Mucosa of stomach (tissue), 1 donor: ENCODE measurements around the gene MTMR1.
A peak's percentile ranks its signal among the peaks of the same experiment; 100 is the strongest.

ENCODE experiments used
- H3K27me3 ChIP-seq: one replicate; pipeline ENCODE4 v1.7.0; 2013; ENCODE audit warnings: mild to moderate bottlenecking, low read length; ENCODE audit not compliant: control insufficient read depth, insufficient read depth
- H3K36me3 ChIP-seq: one replicate; pipeline ENCODE4 v1.7.0; 2013; ENCODE audit warnings: low read length; ENCODE audit not compliant: control insufficient read depth, insufficient read depth
- H3K4me1 ChIP-seq: one replicate; pipeline ENCODE4 v1.7.0; 2013; ENCODE audit warnings: mild to moderate bottlenecking, low read length; ENCODE audit not compliant: control insufficient read depth, insufficient read depth
- H3K4me3 ChIP-seq: one replicate; pipeline ENCODE4 v1.7.0; 2013; ENCODE audit warnings: low read length
- H3K9ac ChIP-seq: one replicate; pipeline ENCODE4 v1.7.0; 2013; ENCODE audit warnings: mild to moderate bottlenecking, low read length, moderate library complexity
- H3K9me3 ChIP-seq: one replicate; pipeline ENCODE4 v1.7.0; 2013; ENCODE audit warnings: mild to moderate bottlenecking, low read length, moderate library complexity; ENCODE audit not compliant: control insufficient read depth
- donor health status: Pancreatic carcinoma.

Gene MTMR1

GRCh38 chrX:150683112-150683511, 10.1 kb upstream of the MTMR1 start:
- Histone ChIP-seq H3K9me3 (no peaks in the 10 kb centered on the region), H3K36me3 (no peaks in the 10 kb centered on the region)

DNA sequence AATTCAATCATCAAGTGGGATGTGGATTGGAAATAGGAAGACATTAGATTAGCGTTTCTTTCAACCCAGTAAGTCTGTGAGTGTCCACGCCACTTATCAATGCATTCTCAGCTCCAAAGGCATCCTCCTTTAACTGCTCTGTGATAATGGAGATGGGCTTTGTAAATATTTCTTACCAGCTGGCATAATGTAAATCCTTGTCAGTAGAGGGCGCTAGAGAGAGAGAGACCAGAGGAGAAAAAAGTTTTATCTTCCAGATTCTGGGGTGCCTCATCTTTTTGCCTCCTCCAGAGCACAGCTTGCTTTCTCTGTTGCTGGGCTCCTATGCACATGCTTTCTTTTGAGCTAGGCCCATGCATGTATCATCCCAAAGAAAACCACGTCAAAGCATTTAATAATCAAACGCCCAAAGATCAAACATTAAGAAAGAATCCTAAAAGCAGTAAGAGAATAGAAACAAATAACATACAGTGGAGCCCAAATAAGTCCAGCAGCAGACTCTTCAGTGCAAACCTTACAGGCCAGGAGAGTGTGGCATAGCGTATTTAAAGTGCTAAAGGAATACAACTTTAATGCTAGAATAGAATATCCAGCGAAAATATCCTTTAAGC, 9.6 kb upstream of the MTMR1 start:
- no peaks in the 10 kb centered on the region for H3K4me1 ChIP-seq
- no peaks in the 10 kb centered on the region for H3K27me3 ChIP-seq
- no peak overlapping the region for H3K4me3 ChIP-seq
- no peak overlapping the region for H3K9ac ChIP-seq
- H3K9me3 ChIP-seq, result no peaks in the 10 kb centered on the region
- no peaks in the 10 kb centered on the region for H3K36me3 ChIP-seq

More at GRCh38 chrX:150683112-150683511, 10.1 kb upstream of the MTMR1 start:
- H3K9ac ChIP-seq, result no peak overlapping the region
- no peaks in the 10 kb centered on the region for H3K27me3 ChIP-seq
- H3K4me1 ChIP-seq, result no peaks in the 10 kb centered on the region
- no peak overlapping the region for H3K4me3 ChIP-seq

DNA sequence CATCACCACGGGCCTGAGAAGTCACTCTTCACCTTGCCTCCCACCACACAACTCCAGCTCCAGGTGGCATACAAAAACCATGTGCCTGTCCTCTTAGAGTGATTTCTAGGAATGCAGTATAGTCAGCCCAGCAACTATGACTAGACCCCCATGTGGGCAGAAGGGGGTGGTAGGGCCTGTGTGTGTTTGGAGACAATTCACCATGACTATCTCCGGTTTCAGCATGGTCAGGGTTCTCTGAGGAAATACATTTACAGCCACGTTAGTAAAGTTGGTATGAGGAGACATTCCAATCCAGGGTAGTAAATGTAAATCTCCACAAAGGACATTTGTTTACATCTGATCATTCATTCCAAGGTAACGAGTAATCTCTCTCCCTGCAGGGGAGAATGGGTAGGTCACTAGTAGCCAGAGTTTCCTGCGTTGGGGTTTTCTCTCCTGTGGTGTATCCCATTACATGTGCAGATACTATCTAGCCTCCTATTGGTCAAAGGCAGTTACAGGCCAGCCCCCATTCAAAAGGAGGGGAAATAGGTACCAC, 4.2 kb upstream of the MTMR1 start:
- Histone ChIP-seq H3K4me1 (no peaks in the 10 kb centered on the region), H3K9ac (no peak overlapping the region), H3K27me3 (no peaks in the 10 kb centered on the region), H3K4me3 (no peak overlapping the region), H3K9me3 (no peaks in the 10 kb centered on the region), H3K36me3 (no peaks in the 10 kb centered on the region)

- no peak overlapping the region for H3K9ac ChIP-seq
- no peaks in the 10 kb centered on the region for H3K27me3 ChIP-seq
- no peaks in the 10 kb centered on the region for H3K4me1 ChIP-seq
- no peaks in the 10 kb centered on the region for H3K36me3 ChIP-seq
- no peaks in the 10 kb centered on the region for H3K9me3 ChIP-seq
- no peak overlapping the region for H3K4me3 ChIP-seq
These were observed 3.1 kb upstream of the MTMR1 start for GRCh38 chrX:150690126-150690525.

DNA sequence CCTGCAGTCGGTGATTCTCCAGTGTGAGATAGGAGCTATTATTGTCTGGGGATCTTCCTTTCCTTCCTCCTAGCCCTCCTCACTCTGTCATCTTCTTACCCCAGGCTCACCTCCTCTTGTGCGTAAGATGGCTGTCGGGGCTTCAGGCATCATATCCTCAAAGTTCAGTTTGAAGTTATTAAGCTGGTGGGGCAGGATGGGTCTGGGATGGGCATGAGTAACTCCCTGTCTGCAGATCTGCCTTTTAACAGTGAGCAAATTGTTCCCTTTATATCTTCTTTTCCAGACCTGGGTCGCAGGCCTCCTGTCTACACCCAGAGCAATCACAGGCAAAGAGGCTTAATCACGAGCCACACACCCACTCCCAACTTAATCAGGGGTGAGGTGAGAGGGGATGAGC, 900 bp upstream of the MTMR1 start:
- H3K27me3 ChIP-seq, result no peaks in the 10 kb centered on the region
- H3K4me3 ChIP-seq, result no peak overlapping the region
- peaks cover 2% of the 10 kb centered on the region for H3K4me1 ChIP-seq
- no peaks in the 10 kb centered on the region for H3K36me3 ChIP-seq
- no peaks in the 10 kb centered on the region for H3K9me3 ChIP-seq
- peak overlapping the region; percentile 74 for H3K9ac ChIP-seq

GRCh38 chrX:150693725-150694574, 754 bp downstream of the MTMR1 start:
- Histone ChIP-seq H3K9ac (peak overlapping the region; percentile 83), H3K27me3 (no peaks in the 10 kb centered on the region), H3K36me3 (no peaks in the 10 kb centered on the region), H3K4me3 (peak overlapping the region; percentile 56), H3K4me1 (peaks cover 5% of the 10 kb centered on the region), H3K9me3 (no peaks in the 10 kb centered on the region)

DNA sequence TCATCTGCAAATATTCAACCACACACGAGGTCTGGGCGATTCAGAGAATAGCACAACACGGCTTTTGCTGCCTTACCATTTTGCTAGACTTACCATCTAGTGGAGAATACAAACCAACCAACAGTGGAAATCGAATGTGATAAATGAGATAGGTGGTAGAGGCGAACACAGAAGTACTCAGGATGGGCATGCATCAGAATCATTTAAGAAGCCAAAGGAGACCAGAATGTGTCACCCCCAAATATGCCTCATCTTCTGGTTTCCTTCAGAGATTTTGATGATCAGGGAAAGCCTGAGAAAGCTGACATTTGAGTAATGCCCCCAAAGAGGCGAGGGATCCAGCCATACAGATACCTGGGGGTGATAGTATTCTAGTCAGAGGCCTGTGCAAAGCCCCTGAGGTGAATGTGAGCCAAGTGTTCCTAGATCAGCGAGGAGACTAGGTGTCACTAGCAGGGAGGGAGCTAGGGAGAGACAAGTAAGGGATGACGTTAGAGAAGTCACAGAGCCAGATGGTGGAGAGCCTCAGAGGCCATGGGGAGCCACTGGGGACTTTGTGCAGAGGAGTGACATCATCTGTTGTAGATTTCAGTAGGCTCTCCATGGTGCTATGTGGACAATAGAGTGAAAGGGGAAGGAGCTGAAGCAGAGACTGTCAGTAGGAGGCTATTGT, 1.7 kb downstream of the MTMR1 start:
- Histone ChIP-seq H3K4me3 (no peak overlapping the region), H3K27me3 (no peaks in the 10 kb centered on the region), H3K9me3 (no peaks in the 10 kb centered on the region), H3K36me3 (no peaks in the 10 kb centered on the region), H3K9ac (no peak overlapping the region), H3K4me1 (peaks cover 5% of the 10 kb centered on the region)

- no peak overlapping the region for H3K9ac ChIP-seq
- H3K9me3 ChIP-seq, result no peaks in the 10 kb centered on the region
- H3K4me1 ChIP-seq, result peaks cover 5% of the 10 kb centered on the region
- H3K27me3 ChIP-seq, result no peaks in the 10 kb centered on the region
- H3K4me3 ChIP-seq, result no peak overlapping the region
- no peaks in the 10 kb centered on the region for H3K36me3 ChIP-seq
These were observed 3.1 kb downstream of the MTMR1 start for GRCh38 chrX:150696331-150696730.

DNA sequence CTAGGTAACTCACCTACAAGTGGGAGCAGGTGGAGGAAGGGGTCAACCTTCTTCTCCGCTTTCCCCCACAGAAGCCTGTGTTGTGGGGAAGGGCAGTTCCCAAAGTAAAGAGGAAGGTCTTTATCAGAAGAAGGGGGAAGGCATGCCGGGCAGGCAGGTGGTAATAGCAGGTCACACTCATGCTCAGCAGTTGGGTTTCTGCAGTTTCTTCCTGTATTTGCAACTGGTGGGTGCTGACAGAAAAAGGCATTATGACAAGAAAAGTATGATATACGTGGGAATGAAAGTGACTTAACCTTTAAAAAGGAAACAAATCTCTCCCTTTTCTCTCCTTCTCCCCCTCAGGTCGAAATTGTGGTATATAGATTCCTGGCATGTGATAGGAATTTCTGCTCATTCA, 3.7 kb downstream of the MTMR1 start:
- H3K27me3 ChIP-seq, result no peaks in the 10 kb centered on the region
- no peak overlapping the region for H3K9ac ChIP-seq
- no peak overlapping the region for H3K4me3 ChIP-seq
- no peaks in the 10 kb centered on the region for H3K36me3 ChIP-seq
- H3K4me1 ChIP-seq, result peaks cover 5% of the 10 kb centered on the region
- H3K9me3 ChIP-seq, result no peaks in the 10 kb centered on the region

GRCh38 chrX:150697641-150698040, 4.4 kb downstream of the MTMR1 start:
- Histone ChIP-seq H3K36me3 (no peaks in the 10 kb centered on the region), H3K27me3 (no peaks in the 10 kb centered on the region), H3K4me3 (no peak overlapping the region), H3K4me1 (peaks cover 5% of the 10 kb centered on the region), H3K9me3 (no peaks in the 10 kb centered on the region), H3K9ac (no peak overlapping the region)

DNA sequence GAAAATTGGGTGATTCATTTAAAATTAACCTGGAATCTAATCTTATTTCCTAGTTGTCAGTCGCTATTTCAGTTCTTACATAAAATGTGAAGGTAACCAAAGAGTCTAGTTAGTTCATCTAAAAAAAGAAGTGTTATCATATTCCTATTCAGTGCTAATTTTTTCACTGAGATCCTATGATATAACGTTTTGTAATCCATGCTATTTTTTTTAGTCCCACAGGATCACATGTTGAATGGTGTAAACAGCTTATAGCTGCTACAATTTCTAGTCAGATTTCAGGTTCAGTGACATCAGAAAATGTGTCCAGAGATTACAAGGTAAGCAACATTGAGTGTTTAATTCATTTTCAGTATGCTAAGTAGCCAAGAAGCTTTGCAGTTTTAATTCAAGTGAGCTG, 5.8 kb downstream of the MTMR1 start:
- Histone ChIP-seq H3K9me3 (no peaks in the 10 kb centered on the region), H3K9ac (no peak overlapping the region), H3K27me3 (no peaks in the 10 kb centered on the region), H3K4me1 (peaks cover 11% of the 10 kb centered on the region), H3K36me3 (no peaks in the 10 kb centered on the region), H3K4me3 (no peak overlapping the region)

GRCh38 chrX:150700107-150700506, 6.9 kb downstream of the MTMR1 start:
- peaks cover 11% of the 10 kb centered on the region for H3K4me1 ChIP-seq
- H3K9me3 ChIP-seq, result no peaks in the 10 kb centered on the region
- no peaks in the 10 kb centered on the region for H3K27me3 ChIP-seq
- H3K9ac ChIP-seq, result no peak overlapping the region
- no peak overlapping the region for H3K4me3 ChIP-seq
- H3K36me3 ChIP-seq, result no peaks in the 10 kb centered on the region
